HG02840 (cell line): ENCODE measurements around the gene CD4.

ENCODE experiments used
- ATAC-seq: cut with Tn5 transposase; IDR thresholded peaks from one replicate; pipeline ENCODE4 v1.9.1; 2021; ENCODE audit warnings: mild to moderate bottlenecking, moderate library complexity, moderate number of reproducible peaks; ENCODE audit not compliant: unreplicated experiment, low FRiP score

The CD4 gene

GRCh38 chr12:6775185-6776174, 13.8 kb upstream of the CD4 start:
- no peak for ATAC-seq

GRCh38 chr12:6777386-6777785, 11.9 kb upstream of the CD4 start:
- ATAC-seq: no peak

DNA sequence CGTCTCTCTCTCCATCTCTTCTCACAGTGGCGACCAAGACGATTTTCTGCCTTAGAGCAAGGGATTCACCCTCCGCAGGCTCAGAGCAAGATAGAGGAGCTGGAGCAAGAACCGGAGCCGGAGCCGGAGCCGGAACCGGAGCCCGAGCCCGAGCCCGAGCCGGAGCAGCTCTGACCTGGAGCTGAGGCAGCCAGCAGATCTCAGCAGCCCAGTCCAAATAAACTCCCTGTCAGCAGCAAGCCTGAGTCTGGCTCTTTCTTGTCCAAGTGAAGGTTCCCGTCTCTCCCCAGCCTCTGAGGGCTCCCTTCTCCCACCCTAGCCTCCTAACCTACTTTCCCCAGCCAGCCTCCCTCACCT, 11.1 kb upstream of the CD4 start:
- ATAC-seq: no peak

DNA sequence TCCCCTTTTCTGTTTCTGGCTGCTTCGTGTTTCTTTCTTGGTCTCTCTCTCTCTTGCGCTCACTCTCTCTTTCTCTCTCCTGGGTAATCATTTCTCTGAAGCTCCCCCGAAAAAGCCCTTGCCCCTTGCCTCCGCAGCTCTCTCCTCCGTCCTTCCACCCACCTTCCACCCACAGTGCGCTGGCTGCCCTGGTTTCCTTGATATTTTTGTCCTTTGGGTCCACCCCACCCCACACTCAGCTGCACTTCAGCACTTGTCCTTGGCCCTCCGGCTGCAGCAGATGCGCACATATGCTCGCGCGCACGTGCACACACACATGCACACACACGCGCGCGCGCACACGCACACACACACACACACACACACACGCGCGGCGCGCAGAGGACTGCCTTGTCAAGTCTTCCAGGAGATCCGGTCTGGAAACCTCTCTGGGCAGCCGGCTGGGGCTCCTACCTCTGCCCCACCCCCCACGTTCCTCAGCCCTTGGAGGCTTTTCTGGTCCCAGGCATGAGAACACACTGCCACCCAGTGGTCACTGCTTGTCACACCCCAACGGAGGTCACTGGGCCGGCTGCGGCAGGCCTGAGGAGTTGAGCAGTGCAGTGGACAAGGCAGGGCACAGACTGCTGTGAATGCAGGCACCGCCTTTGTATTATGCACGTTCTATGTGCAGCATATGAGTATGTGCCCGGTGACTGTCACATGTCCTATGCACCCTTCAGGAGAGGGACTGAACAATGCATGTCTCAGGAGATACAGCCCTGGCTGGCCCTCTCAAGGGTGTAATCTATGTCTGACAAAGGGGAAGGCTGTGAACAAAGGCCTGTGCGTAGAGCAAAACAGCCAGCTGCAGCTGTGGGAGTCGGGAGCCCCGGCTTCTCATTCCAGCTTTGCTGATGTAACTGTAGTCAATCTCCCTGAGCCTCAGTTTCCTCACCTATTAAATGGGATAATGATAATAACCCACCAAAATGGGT, 10.5 kb upstream of the CD4 start:
- ATAC-seq: no peak

GRCh38 chr12:6779708-6780432, 9.5 kb upstream of the CD4 start:
- no peak for ATAC-seq

DNA sequence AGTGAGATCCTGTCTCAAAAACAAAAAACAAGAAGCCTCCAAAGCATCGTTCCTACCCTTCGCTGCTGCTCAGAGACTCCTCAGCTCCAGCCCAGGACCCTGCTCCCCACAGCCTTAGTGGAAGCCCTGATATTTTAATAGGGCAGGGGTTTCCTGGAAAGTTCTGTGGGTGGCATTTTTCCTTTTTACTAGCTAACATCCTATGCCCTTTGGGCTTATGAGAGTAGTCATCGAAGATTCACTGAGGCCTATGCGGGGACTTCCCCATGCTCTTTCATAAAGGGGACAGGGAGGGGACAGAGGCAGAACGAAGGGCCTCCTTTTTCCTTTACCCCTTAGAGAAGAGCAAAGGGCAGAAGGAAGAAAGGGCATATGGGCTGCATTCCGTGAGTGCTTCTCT, 8.8 kb upstream of the CD4 start:
- no peak for ATAC-seq

GRCh38 chr12:6782119-6782518, 7.2 kb upstream of the CD4 start:
- ATAC-seq: no peak

- no peak for ATAC-seq
These were observed 6.3 kb upstream of the CD4 start for GRCh38 chr12:6782850-6783566.

GRCh38 chr12:6783828-6784227, 5.5 kb upstream of the CD4 start:
- ATAC-seq: no peak

GRCh38 chr12:6784296-6784695, 5.0 kb upstream of the CD4 start:
- no peak for ATAC-seq

DNA sequence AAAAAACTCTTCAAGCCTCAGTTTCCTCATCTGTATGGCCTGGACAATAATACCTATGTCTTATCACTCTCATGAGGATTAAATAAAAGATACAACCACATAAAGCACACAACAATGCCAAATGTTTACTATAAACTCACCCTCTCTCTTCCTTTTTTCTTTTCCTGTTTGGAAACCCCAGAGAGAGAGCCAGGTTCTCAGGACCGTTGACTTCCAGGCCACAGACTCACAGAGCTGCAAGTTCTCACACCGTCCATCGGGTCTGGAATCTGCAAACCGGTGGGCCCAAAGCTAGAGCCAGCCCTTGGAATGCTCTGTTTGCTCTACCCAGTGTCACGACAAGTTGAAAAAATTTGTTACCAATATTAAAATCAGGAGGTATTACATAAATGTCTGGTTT, 4.6 kb upstream of the CD4 start:
- ATAC-seq: no peak

DNA sequence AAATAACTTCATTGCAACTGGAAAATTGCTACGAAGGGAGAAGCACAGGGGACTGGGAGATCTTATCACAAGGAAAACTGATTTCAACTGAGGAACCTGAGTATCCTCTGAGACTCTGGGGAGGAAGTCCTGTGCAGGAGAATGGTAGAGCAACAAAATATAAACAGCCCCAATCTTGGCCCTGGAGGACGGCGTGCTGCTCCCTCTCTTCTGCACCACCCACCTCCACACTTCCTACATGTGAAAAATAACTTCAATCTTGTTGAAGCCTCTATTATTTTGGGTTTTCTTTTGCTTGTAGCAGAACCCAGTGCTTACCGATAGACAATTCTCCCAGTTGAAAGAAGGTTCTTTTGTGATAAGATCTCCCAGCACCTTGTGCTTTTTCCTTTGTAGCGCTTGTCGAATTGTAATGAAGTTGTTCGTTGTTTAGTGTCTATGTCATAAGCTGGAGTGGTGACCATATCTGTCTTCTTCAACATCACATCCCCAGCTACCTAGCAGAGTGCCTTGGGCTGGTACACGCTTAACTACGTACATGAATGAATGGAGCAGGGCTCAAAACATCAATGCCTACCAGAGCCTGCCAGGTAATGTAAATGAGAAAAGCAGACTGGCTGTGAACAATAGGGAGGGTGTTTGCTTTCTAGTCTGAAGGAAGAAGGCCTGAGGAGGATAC, 2.8 kb upstream of the CD4 start:
- no peak for ATAC-seq

DNA sequence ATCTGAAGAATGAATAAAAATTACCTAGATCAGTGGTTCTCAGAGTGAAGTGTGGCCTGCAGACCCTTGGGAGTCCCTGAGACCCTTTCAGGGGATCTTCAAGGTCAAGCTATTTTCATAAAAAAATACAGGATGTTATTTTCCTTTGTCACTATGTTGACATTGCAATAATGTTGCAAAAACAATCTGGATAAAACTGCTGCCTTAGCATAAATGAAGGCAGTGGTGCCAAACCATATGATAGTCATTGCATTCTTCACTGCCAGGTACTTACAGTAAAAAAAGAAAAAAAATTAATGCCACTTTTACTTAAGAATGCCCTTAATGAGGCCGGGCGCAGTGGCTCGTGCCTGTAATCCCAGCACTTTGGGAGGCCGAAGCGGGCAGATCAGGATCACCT, 2.0 kb upstream of the CD4 start:
- no peak for ATAC-seq

DNA sequence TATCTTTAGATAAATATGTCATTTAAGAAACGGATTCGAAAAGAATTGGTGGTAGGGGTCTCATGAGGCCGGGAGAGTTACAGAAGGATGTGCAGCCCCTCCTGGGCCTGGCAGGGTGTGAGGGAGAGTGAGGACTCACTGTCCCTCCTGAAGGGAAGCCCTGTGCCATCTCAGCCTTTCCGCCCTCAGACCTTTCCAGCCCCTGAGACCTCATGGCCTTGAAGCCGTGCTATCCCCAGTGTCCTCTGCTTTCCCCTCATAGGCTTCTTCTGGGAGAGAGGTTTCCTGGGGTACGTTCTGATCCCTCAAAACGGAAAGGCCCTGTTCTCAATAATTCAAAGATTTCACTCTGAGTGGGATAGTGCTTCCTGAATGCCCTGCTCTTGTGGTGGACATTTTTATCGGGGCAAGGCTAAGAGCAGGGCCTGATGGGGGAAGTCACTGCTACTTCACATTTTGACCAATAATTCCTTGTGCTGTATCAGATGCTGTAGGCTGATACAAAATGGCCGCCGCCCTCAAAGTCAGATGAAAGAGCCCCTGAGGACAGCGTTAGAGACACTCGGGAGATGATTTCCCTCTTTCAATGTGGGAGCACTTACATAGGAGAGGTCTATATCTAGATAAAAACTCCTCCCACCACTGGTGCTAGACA, 1.3 kb downstream of the CD4 start:
- ATAC-seq: no peak

- no peak for ATAC-seq
These were observed 2.7 kb downstream of the CD4 start for GRCh38 chr12:6791931-6792520.

DNA sequence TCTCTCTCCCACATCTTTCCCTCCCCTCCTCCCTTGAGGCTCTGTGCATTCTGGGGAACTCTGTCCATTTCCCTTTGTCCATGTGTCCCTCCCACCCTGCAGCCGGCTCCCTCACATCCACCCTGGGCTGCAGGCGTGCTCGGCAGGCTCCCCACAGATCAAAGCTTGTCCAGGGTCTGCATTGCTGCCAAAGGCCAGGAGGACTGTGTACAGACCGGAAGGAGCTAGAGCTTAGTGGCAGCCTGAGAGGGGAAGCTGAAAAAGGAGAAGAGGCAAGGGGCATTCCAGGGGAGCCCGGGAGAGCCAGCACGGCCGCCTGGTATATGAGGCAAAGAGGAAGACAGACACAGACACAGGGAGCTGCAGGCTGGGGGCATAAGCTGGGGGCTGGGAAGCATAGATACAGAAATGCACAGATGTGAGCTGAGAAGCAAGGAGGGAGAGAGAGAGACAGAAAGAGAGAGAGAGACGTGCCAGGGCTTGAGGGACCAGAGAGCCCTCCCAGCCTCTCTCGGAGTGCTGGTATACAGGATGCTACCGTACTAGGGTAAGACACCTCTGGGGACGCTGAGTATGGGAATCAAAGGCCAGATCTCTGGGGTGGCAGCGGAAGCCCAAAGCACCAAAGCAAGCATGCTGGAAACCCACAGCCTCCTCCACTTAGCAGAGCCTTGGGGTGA, 3.3 kb downstream of the CD4 start:
- no peak for ATAC-seq

DNA sequence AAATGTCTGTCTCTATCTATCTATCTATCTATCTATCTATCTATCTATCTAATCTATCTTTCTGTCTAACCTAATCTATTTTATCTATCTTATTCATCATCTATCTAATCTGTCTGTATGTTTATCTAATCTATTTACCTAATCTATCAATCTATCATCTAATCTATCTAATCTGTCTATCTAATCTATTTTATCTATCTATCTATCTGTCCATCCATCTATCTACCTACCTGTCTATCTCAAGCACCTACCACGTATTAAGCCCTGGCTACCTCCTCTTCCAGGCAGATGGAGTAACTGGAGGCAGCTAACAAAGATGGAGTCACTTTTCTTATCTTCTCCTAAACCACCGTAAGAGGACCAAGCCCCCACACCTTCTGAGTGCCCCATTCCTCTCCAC, 5.8 kb downstream of the CD4 start:
- no peak for ATAC-seq

- no peak for ATAC-seq
These were observed 7.2 kb downstream of the CD4 start for GRCh38 chr12:6796576-6796975.
